ENCODE measurements around the gene DVL3.

The DVL3 gene

GRCh38 chr3:184132945-184133344, 22.2 kb upstream of the DVL3 start:
- peak overlapping the region; percentile 96; the same call in 1 of the 2 replicates for H2AFZ ChIP-seq (ENCODE audit: low read depth, low read length)
- TF ChIP-seq EZH2 (IDR thresholded peaks at IDR 0.05; ENCODE audit: borderline replicate concordance, low read depth, low read length, severe bottlenecking) = no peak
- TF ChIP-seq CTCF (IDR thresholded peaks at IDR 0.05; ENCODE audit: borderline replicate concordance, extremely low read depth, low read length, poor library complexity, severe bottlenecking) = no peak
- peaks cover 16% of the 10 kb centered on the region for H3K36me3 ChIP-seq (ENCODE audit: insufficient read depth, low read length)
- no peaks in the 10 kb centered on the region for H3K9me3 ChIP-seq (ENCODE audit: insufficient read depth, low read length, severe bottlenecking)
- H3K4me3 ChIP-seq (ENCODE audit: low read depth in 1 of 2, low read length in 2 of 2) = no peak overlapping the region
- H3K27me3 ChIP-seq (ENCODE audit: insufficient read depth, low read length, poor library complexity) = no peaks in the 10 kb centered on the region
- DNase-seq (no peak), ATAC-seq (ENCODE audit: insufficient read depth, low read depth) (no peak)
- H3K27ac ChIP-seq (ENCODE audit: low read length) = no peak overlapping the region
- peaks cover 37% of the 10 kb centered on the region for H3K4me1 ChIP-seq (ENCODE audit: insufficient read depth, low read length)
- H3K9ac ChIP-seq (ENCODE audit: low read depth, low read length) = no peak overlapping the region
- H3K79me2 ChIP-seq (ENCODE audit: insufficient read depth, low read length) = peaks cover 43% of the 10 kb centered on the region
- H4K20me1 ChIP-seq (ENCODE audit: insufficient read depth, low read length) = peaks cover 14% of the 10 kb centered on the region; the same call in 1 of the 2 replicates
- peak overlapping the region; percentile 93; the same call in 1 of the 2 replicates for H3K4me2 ChIP-seq (ENCODE audit: insufficient read depth, low read length)

- Histone ChIP-seq H3K9me3 (ENCODE audit: insufficient read depth, low read length, severe bottlenecking) (no peaks in the 10 kb centered on the region), H2AFZ (ENCODE audit: low read depth, low read length) (peak overlapping the region; percentile 96), H3K79me2 (ENCODE audit: insufficient read depth, low read length) (peaks cover 53% of the 10 kb centered on the region), H3K36me3 (ENCODE audit: insufficient read depth, low read length) (peaks cover 22% of the 10 kb centered on the region), H3K9ac (ENCODE audit: low read depth, low read length) (peak overlapping the region; percentile 94), H3K4me3 (ENCODE audit: low read depth in 1 of 2, low read length in 2 of 2) (peak overlapping the region; percentile 98 to 99), H4K20me1 (ENCODE audit: insufficient read depth, low read length) (peaks cover 15% of the 10 kb centered on the region; the same call in 1 of the 2 replicates), H3K27ac (ENCODE audit: low read length) (peak overlapping the region; percentile 93), H3K4me2 (ENCODE audit: insufficient read depth, low read length) (peak overlapping the region; percentile 93), H3K27me3 (ENCODE audit: insufficient read depth, low read length, poor library complexity) (no peaks in the 10 kb centered on the region), H3K4me1 (ENCODE audit: insufficient read depth, low read length) (peaks cover 38% of the 10 kb centered on the region)
- TF ChIP-seq EZH2 (IDR thresholded peaks at IDR 0.05; ENCODE audit: borderline replicate concordance, low read depth, low read length, severe bottlenecking) (no peak), CTCF (IDR thresholded peaks at IDR 0.05; ENCODE audit: borderline replicate concordance, extremely low read depth, low read length, poor library complexity, severe bottlenecking) (no peak)
- peak; percentile 76 for DNase-seq
- peak; percentile 58 for ATAC-seq (ENCODE audit: insufficient read depth, low read depth)
Observed at GRCh38 chr3:184133840-184134745, 21.1 kb upstream of the DVL3 start.

GRCh38 chr3:184134746-184135148, 20.4 kb upstream of the DVL3 start:
- DNase-seq (no peak), ATAC-seq (ENCODE audit: insufficient read depth, low read depth) (peak; percentile 34)
- peaks cover 15% of the 10 kb centered on the region; the same call in 1 of the 2 replicates for H4K20me1 ChIP-seq (ENCODE audit: insufficient read depth, low read length)
- H3K27ac ChIP-seq (ENCODE audit: low read length) = peak overlapping the region; percentile 93
- no peaks in the 10 kb centered on the region for H3K27me3 ChIP-seq (ENCODE audit: insufficient read depth, low read length, poor library complexity)
- peak overlapping the region; percentile 98 to 99 for H3K4me3 ChIP-seq (ENCODE audit: low read depth in 1 of 2, low read length in 2 of 2)
- peak overlapping the region; percentile 94 for H3K9ac ChIP-seq (ENCODE audit: low read depth, low read length)
- TF ChIP-seq EZH2 (IDR thresholded peaks at IDR 0.05; ENCODE audit: borderline replicate concordance, low read depth, low read length, severe bottlenecking) (no peak), CTCF (IDR thresholded peaks at IDR 0.05; ENCODE audit: borderline replicate concordance, extremely low read depth, low read length, poor library complexity, severe bottlenecking) (no peak)
- peak overlapping the region; percentile 93 for H3K4me2 ChIP-seq (ENCODE audit: insufficient read depth, low read length)
- peaks cover 22% of the 10 kb centered on the region for H3K36me3 ChIP-seq (ENCODE audit: insufficient read depth, low read length)
- H2AFZ ChIP-seq (ENCODE audit: low read depth, low read length) = peak overlapping the region; percentile 96
- peaks cover 53% of the 10 kb centered on the region for H3K79me2 ChIP-seq (ENCODE audit: insufficient read depth, low read length)
- H3K4me1 ChIP-seq (ENCODE audit: insufficient read depth, low read length) = peaks cover 38% of the 10 kb centered on the region
- no peaks in the 10 kb centered on the region for H3K9me3 ChIP-seq (ENCODE audit: insufficient read depth, low read length, severe bottlenecking)
